Stimulated activated naive CD8-positive, alpha-beta T cell treated with anti-CD3 and anti-CD28 coated beads, Interleukin-15, Interleukin-2, amounts not matched to agents 100 ng/mL and 50 ng/mL, for 24 hours (primary cell): ENCODE measurements around the gene CDKAL1.

Source experiments
- H3K27ac Mint-ChIP-seq: one replicate; pipeline ENCODE4 v1.8.0; 2021; ENCODE audit warnings: mild to moderate bottlenecking, mixed read lengths
- H3K27me3 Mint-ChIP-seq: one replicate; pipeline ENCODE4 v1.8.0; 2021; ENCODE audit warnings: mixed read lengths
- H3K36me3 Mint-ChIP-seq: one replicate; pipeline ENCODE4 v1.8.0; 2021; ENCODE audit warnings: low read depth, mixed read lengths
- H3K4me1 Mint-ChIP-seq: one replicate; pipeline ENCODE4 v1.8.0; 2021; ENCODE audit warnings: low read depth, mixed read lengths
- H3K4me3 Mint-ChIP-seq: one replicate; pipeline ENCODE4 v1.8.0; 2021; ENCODE audit warnings: mild to moderate bottlenecking, mixed read lengths
- H3K9me3 Mint-ChIP-seq: one replicate; pipeline ENCODE4 v1.8.0; 2021; ENCODE audit warnings: mixed read lengths

The CDKAL1 gene

GRCh38 chr6:21095462-21095861, 561.2 kb downstream of the CDKAL1 start:
- H3K4me3 Mint-ChIP-seq, result no peak overlapping the region
- no peaks in the 10 kb centered on the region for H3K9me3 Mint-ChIP-seq
- peaks cover 22% of the 10 kb centered on the region for H3K4me1 Mint-ChIP-seq
- H3K36me3 Mint-ChIP-seq, result peaks cover 27% of the 10 kb centered on the region
- H3K27ac Mint-ChIP-seq, result no peak overlapping the region
- no peaks in the 10 kb centered on the region for H3K27me3 Mint-ChIP-seq

- peaks cover 26% of the 10 kb centered on the region for H3K36me3 Mint-ChIP-seq
- H3K27me3 Mint-ChIP-seq, result no peaks in the 10 kb centered on the region
- peaks cover 40% of the 10 kb centered on the region for H3K4me1 Mint-ChIP-seq
- no peaks in the 10 kb centered on the region for H3K9me3 Mint-ChIP-seq
- no peak overlapping the region for H3K4me3 Mint-ChIP-seq
- H3K27ac Mint-ChIP-seq, result no peak overlapping the region
Observed at GRCh38 chr6:21098134-21098533, 563.9 kb downstream of the CDKAL1 start.

GRCh38 chr6:21098744-21099143, 564.5 kb downstream of the CDKAL1 start:
- peaks cover 40% of the 10 kb centered on the region for H3K4me1 Mint-ChIP-seq
- no peak overlapping the region for H3K4me3 Mint-ChIP-seq
- no peaks in the 10 kb centered on the region for H3K27me3 Mint-ChIP-seq
- H3K36me3 Mint-ChIP-seq, result peaks cover 22% of the 10 kb centered on the region
- H3K27ac Mint-ChIP-seq, result no peak overlapping the region
- H3K9me3 Mint-ChIP-seq, result no peaks in the 10 kb centered on the region

DNA sequence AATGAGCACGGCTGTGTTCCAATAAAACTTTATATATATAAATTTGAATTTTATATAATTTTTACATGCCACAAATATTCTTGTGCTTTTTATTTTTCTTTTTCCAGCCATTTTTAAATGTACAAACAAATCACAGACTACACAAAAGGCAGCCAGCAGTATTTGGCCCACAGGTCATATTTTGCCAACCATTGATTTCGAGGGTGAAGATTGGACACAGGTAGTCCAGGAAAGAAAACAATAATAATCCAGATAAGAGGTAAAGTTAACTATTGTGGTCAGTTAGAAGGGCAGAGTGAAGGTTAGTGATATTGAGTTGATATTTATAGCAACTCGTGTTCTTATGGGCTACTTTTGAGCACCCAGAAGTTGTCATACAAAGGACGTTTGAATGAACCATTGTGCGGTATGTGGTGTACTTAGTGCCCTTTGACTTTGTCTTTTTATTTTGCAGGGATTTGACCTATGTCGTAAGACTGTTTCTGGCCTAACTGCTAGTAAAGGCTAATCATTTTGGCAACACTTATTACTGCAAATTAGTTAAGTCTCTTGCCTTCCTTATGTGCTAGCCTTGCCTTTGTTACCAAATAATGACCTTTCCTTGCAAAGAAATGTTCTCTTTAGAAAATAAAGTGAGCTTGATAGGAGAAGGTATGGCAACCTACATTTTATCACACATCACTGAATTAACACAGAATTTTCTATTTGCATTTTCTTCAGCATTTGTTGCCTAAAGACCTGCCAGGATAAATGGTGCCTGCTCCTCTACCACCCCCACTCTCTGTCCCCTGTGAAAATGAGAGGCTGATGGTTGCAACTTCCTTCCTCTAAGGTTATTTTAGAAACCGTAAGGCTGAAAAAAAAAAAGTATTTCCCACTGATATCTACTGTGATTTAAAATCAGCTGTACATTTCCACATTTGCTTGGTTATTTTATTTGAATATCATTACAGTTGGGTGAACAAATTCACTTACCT, 565.4 kb downstream of the CDKAL1 start:
- no peaks in the 10 kb centered on the region for H3K9me3 Mint-ChIP-seq
- no peak overlapping the region for H3K4me3 Mint-ChIP-seq
- H3K27me3 Mint-ChIP-seq, result no peaks in the 10 kb centered on the region
- peaks cover 22% of the 10 kb centered on the region for H3K36me3 Mint-ChIP-seq
- no peak overlapping the region for H3K27ac Mint-ChIP-seq
- peaks cover 40% of the 10 kb centered on the region for H3K4me1 Mint-ChIP-seq

DNA sequence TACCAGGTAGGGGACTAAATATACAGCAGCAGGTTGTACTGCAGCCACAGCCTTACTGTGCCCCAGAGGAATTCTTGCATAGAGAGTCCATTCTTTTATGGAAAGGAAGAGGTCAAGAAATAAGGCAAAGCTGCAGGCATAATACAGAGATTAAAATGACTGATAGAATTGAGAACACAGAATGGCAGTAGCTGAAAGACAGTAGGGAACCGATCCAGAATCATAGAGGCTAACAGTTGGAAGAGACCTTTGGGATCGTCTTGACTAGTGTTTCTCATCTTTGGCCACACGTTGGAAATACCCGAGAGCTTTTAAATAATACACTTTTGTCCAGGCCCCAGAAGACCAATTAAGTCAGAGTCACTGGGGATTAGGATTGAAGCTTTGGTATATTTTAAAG, 566.7 kb downstream of the CDKAL1 start:
- no peaks in the 10 kb centered on the region for H3K27me3 Mint-ChIP-seq
- peaks cover 20% of the 10 kb centered on the region for H3K36me3 Mint-ChIP-seq
- no peak overlapping the region for H3K4me3 Mint-ChIP-seq
- no peaks in the 10 kb centered on the region for H3K9me3 Mint-ChIP-seq
- peaks cover 40% of the 10 kb centered on the region for H3K4me1 Mint-ChIP-seq
- no peak overlapping the region for H3K27ac Mint-ChIP-seq

DNA sequence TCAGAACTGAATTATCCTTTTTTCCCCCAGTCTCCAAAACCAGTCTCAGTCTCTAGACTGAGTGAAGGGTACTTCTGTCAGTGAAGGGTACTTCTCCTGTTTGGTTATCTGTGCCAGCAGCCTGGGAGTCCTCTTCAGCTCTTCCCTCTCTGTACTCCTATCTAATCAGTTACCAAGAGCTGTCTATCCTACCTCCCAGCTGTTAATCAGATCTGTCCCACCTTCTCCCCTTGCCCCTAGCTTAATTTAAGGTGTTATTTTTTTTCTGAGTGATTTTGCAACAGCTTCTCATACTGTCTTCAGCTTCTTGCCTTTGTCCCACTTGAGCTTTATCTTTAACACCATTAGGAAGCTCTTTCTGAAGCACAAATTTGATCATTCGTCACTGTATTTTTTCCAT, 567.4 kb downstream of the CDKAL1 start:
- Mint-ChIP-seq H3K27me3 (no peaks in the 10 kb centered on the region), H3K9me3 (no peaks in the 10 kb centered on the region), H3K36me3 (peaks cover 17% of the 10 kb centered on the region), H3K4me1 (peaks cover 40% of the 10 kb centered on the region), H3K27ac (no peak overlapping the region), H3K4me3 (no peak overlapping the region)

DNA sequence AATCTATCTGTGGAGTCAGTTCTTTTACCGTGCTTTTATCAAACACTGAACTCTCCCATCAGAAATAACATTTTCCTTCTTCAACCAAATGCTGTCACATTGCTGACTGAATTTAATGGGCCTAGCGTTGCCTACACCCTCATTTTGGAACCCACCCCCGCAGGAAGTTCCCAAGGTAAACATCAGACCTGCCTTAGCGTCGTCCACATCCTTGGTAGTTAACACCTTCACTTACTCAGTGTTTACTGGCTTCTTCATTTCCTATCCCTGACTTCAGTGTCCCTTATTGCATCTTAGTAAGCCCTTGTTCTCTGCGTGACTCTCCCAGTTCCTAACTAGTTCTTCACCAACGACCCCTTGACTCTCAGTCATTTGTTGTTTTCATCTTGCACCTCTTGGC, 567.9 kb downstream of the CDKAL1 start:
- peaks cover 17% of the 10 kb centered on the region for H3K36me3 Mint-ChIP-seq
- no peak overlapping the region for H3K27ac Mint-ChIP-seq
- no peaks in the 10 kb centered on the region for H3K9me3 Mint-ChIP-seq
- no peak overlapping the region for H3K4me3 Mint-ChIP-seq
- H3K4me1 Mint-ChIP-seq, result peaks cover 40% of the 10 kb centered on the region
- H3K27me3 Mint-ChIP-seq, result no peaks in the 10 kb centered on the region

GRCh38 chr6:21102624-21103023, 568.4 kb downstream of the CDKAL1 start:
- Mint-ChIP-seq H3K36me3 (peaks cover 17% of the 10 kb centered on the region), H3K27ac (no peak overlapping the region), H3K9me3 (no peaks in the 10 kb centered on the region), H3K4me3 (no peak overlapping the region), H3K4me1 (peaks cover 40% of the 10 kb centered on the region), H3K27me3 (no peaks in the 10 kb centered on the region)

DNA sequence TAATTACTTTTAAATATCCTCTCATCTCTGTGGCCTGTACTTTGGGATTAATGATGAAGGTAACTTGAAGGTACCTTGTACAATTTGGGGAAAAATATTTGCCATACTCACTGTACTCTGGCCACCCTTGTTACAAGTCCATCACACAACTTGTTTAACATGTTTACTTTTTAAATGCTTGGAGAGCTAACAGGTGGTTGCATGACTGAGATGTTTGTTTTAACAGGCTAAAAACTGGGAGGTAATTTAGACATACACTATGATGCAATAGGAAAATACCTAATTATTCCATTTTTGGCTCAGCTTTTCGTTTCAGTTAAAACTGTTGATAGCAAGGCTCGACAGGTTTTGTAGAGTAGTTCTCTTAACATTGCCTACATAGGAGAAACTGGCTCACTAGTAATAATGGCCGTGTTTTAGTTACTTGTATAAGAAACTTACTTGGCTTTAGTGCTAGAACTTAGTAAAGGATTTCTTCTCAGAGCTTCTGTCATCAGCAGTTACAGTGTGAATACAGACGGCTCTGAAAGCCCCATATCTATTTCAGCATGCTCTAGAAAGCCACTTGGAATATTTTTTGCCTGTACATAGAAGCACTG, 569.5 kb downstream of the CDKAL1 start:
- Mint-ChIP-seq H3K4me1 (peaks cover 31% of the 10 kb centered on the region), H3K27ac (no peak overlapping the region), H3K36me3 (peaks cover 19% of the 10 kb centered on the region), H3K9me3 (no peaks in the 10 kb centered on the region), H3K4me3 (no peak overlapping the region), H3K27me3 (no peaks in the 10 kb centered on the region)

DNA sequence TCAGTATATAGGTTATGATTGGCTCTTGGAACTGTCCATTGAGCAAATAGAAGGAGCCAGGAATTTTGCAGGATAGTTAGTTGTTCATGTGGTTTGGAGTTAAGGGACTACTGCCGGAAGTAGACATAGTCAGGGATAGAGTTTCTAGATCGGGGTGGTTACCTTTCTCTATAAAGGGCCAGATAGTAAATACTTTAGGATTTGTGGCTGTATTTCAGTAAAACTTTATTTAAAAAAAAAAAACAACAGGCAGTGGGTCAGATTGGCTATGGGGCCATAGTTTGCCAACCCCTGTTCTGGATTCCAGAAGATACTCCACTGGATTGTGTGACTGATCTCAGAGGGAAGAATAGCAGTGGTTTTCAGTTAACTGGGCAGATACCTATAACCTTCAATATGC, 570.0 kb downstream of the CDKAL1 start:
- Mint-ChIP-seq H3K27me3 (no peaks in the 10 kb centered on the region), H3K4me1 (peaks cover 29% of the 10 kb centered on the region), H3K27ac (no peak overlapping the region)

DNA sequence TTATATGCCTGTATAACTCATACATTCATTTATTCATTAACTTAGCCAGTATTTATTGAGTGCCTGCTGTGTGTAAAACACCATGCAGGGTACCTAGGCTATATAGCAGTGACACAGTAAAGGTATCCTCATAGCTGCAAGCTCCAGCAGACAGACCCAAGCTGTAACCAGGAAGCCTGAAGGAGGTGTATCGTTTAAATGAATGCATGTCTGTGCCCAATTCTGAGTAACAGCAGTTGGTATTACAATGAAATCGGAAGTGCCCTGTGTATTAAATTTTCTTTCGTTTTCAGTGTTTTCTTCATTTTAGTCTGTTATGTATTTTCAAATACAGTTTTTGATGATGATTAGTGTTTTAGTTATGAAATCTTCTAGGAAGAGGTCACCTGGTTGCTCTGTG, 573.5 kb downstream of the CDKAL1 start:
- Mint-ChIP-seq H3K27me3 (no peaks in the 10 kb centered on the region), H3K36me3 (peaks cover 4% of the 10 kb centered on the region), H3K4me3 (no peak overlapping the region), H3K9me3 (no peaks in the 10 kb centered on the region), H3K27ac (no peak overlapping the region), H3K4me1 (peaks cover 3% of the 10 kb centered on the region)

More for the DNA sequence above, 570.0 kb downstream of the CDKAL1 start:
- Mint-ChIP-seq H3K9me3 (no peaks in the 10 kb centered on the region), H3K4me3 (no peak overlapping the region), H3K36me3 (peaks cover 21% of the 10 kb centered on the region)

GRCh38 chr6:21109391-21110178, 575.3 kb downstream of the CDKAL1 start:
- H3K4me1 Mint-ChIP-seq, result peaks cover 3% of the 10 kb centered on the region
- peaks cover 4% of the 10 kb centered on the region for H3K36me3 Mint-ChIP-seq
- no peak overlapping the region for H3K4me3 Mint-ChIP-seq
- H3K9me3 Mint-ChIP-seq, result no peaks in the 10 kb centered on the region
- no peak overlapping the region for H3K27ac Mint-ChIP-seq
- no peaks in the 10 kb centered on the region for H3K27me3 Mint-ChIP-seq

DNA sequence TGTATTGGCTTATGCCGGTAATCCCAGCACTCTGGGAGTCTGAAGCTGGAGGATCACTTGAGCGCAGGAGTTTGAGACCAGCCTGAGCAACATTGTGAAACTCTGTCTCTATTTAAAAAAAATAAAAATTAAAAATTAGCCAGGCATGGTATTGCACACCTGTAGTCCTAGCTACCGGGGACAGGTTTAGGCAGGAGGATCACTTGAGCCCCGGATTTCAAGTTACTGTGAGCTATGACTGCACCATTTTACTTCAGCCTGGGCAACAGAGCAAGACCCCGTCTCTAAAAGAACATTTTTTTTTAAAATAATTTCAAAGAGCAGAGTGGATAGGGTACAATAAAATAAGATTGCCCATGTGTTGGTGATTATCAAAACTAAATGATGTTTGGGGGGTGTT, 576.4 kb downstream of the CDKAL1 start:
- Mint-ChIP-seq H3K9me3 (no peaks in the 10 kb centered on the region), H3K36me3 (peaks cover 10% of the 10 kb centered on the region), H3K27me3 (no peaks in the 10 kb centered on the region), H3K4me3 (no peak overlapping the region), H3K4me1 (peaks cover 3% of the 10 kb centered on the region), H3K27ac (no peak overlapping the region)

GRCh38 chr6:21111093-21111725, 577.0 kb downstream of the CDKAL1 start:
- peaks cover 3% of the 10 kb centered on the region for H3K4me1 Mint-ChIP-seq
- H3K27ac Mint-ChIP-seq, result no peak overlapping the region
- H3K36me3 Mint-ChIP-seq, result peaks cover 10% of the 10 kb centered on the region
- H3K4me3 Mint-ChIP-seq, result no peak overlapping the region
- no peaks in the 10 kb centered on the region for H3K9me3 Mint-ChIP-seq
- H3K27me3 Mint-ChIP-seq, result no peaks in the 10 kb centered on the region
